ENCODE measurements around the gene AIRE.

DNA sequence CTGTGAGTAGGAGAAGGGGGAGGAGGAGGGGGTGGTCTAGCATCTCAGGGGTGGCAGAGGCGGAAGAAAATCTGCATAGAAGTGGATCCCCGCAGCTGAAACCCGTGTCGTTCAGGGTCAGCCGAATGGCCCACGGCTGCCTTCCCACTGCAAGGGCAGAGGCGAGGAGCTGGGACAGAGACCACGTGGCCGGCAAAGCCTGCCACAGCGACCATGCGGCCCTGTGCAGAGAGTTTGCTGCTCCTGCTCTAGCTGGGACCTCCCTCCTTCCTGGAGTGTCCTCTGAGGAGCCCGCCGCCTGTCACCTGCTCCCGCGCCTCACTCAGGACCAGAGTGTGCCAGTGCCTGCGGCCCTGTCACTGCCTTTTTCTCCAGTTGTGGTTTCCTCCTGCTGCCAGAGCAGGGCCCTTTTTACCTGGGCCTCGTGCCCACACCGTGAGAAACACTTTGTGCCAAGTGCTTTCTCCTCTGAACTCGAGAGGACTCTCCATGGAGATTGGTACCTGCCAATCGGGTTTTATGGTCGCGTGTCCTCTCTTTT is 62.3 kb downstream of the AIRE start:
- TF ChIP-seq CTCF (conservative IDR thresholded peaks at IDR 0.05 in 1 of 2, IDR thresholded peaks at IDR 0.05 in 1 of 2; ENCODE audit: extremely low read depth in 1 of 2, insufficient read depth in 1 of 2, low read depth in 1 of 2, low read length in 2 of 2) (no peak), EZH2 (IDR thresholded peaks at IDR 0.05; ENCODE audit: borderline replicate concordance, low read length) (no peak)

Measured in mammary epithelial cell (primary cell).